ENCODE data around the gene GOSR2.
"Not testable (repeated sequence)": the region's sequence is repeated elsewhere in the genome, so short reads cannot be mapped to it uniquely, and the experiment has no call there.

The GOSR2 gene

DNA sequence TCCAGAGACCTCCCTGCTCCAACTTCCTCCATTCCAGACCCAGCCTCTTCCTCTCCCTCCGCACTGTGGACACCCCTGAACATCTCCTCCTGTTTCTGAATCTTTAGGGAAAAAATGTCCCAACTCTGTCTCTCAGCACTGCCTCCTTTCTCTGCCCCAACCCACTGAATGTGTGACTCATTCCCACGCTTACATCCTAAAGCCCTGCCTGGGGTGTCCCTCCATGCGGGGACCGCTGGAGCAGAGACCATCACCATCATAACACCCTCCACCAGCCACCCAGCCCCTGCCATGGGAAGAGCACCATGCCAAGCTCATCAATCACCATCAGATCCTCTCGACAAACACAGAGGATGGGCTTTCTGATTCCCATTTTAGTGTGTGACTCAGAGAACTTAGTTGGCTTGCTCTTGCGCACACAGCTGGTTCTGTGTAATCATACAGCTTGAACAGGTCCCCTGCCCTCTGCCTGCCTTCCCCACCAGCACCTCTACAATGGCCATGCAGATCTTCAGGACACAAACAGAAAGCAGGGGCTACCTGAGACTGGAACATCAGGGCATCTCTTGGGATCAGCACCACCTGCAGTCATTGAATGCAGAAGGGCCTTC is 45.4 kb downstream of the GOSR2 start:
- DNase-seq, result no peak

- no peak for DNase-seq
Measured at GRCh38 chr17:46968896-46969295, 45.9 kb downstream of the GOSR2 start.

- DNase-seq, result no peak
Measured at GRCh38 chr17:46971647-46972300, 48.8 kb downstream of the GOSR2 start.

GRCh38 chr17:46972346-46972745 is 49.4 kb downstream of the GOSR2 start:
- no peak for DNase-seq

DNA sequence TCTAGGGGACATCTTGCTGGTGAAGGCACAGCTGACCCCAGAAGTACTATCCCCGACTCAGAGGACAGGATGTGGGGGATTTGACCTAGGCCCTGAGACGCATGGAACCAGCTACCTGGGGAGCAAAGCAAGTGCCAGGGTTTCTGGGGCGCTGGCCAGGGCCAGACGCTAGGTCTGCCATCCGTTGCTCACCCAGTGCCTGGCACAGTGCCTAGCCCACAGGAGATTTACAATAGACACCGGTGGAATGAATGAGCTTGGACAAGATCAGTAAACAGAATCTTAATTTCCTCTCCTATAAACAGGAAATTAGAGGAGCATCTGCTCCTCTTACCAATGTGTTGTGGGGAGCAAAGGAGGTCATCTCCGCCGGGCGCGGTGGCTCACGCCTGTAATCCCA is 51.1 kb downstream of the GOSR2 start:
- no peak for DNase-seq

- DNase-seq, result no peak
Measured at GRCh38 chr17:46975287-46975686, 52.3 kb downstream of the GOSR2 start.

DNA sequence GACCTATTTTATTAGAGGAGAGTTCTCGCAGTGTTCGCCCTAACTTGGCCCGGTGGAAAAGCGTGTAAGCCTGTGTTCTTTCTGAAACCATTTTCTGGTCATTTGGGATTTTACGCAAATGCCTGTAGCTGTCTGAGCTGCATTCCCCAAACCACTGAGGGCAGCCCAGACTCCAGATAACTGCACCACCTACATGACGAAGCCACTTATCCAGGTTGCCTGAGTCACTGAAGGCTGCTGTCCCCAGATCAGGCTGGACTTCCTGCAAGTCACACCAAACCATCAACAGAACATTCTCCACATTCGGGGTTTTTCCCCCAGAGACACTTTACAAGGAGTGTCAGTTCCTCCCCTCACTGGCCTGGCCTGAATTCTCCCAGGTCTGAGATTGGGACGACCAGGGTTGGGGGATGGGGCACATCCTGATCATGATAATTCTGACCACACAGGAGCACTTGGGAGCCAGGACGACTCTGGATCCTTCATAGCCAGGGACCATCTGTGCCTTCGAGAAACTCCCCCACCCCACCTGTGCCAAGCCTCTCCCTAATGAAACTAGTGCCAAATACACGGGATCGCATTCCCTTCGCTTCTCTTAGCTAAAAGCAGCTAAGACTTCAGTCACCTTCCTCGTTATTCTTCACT is 53.8 kb downstream of the GOSR2 start:
- DNase-seq, result no peak

DNA sequence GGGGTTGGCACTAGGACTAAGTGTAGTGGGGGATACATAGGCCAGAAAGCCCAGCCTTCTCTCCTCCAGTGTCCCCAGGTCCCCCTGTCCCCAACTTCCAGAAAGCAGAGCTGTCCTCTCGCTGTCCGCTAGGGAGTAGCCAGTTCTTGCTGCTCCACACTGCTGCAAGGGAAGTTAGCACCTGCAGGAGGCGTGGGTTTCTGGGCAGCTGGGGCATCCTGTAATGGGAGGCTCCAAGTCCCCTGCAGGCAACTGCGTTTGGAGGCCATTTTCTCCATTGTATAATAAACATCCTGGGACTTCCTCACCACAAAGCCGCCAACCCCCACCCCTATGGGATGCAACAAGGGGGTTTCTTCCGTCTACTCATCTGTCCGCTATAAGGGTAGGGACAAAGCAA is 54.4 kb downstream of the GOSR2 start:
- DNase-seq, result no peak

DNA sequence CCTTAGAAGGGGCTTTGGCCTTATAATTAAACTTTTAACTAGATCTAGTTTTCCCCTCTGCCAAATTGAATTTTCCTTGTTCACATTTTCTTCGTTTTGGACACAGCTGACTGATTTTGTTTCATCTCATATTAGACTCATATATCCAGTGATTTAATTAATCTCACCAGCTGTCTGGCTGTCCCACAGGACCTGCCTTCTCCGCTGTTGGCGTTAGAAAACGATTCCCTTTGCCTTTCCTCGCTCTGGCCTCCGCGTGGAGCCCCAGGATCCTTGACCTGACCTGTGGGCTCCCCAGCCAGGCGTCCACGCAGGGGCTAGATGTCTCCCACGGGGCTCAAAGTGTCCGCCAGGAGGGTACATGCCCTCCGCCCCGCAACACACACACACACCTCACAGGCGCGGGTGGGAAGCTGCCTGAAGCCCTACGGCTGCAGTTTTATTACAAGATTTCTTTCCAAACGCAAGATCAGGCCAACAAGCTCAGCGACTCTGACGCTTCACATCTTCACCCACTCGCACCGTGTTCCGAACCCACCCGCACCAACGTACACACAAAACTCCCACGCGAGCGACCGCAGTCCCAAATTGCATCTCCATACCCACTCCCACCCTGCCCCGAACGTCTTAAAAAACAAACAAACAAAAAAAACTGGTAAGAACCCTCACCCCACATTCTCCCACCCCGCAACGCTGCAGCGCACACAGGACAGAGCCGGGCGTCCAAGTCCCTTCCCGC is 55.0 kb downstream of the GOSR2 start:
- DNase-seq, result no peak

DNA sequence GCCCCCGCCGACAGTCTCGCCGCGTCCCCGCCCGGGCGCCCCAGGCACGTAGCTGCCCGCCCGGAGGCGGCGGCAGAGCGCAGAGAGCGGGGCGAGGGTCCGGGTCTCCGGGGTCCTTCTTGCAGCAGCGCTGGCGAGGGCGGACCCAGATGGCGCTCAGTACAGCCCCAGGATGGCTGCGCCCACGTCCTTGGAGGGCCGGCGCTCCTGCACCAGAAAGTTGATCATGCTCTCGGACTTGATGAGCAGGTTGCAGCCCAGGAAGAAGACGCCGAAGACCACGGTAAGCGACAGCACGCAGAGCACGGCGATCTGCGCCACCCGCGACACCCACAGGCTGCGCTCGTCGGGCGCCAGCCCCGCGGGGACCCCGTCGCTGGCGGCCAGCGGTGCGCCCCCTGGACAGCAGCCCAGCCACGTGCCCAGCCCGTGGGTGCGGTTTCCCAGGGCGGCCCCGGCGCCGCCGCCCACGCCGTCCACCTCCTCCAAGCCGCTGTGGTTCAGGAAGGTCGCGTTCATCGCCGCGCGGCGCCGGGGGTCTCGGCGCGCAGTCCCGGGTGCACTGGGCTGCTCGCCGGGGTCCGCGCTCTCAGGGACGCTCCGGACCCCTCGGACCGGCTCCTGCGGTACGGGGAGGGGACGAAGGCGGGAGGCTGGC is 55.7 kb downstream of the GOSR2 start:
- DNase-seq, result no peak

DNA sequence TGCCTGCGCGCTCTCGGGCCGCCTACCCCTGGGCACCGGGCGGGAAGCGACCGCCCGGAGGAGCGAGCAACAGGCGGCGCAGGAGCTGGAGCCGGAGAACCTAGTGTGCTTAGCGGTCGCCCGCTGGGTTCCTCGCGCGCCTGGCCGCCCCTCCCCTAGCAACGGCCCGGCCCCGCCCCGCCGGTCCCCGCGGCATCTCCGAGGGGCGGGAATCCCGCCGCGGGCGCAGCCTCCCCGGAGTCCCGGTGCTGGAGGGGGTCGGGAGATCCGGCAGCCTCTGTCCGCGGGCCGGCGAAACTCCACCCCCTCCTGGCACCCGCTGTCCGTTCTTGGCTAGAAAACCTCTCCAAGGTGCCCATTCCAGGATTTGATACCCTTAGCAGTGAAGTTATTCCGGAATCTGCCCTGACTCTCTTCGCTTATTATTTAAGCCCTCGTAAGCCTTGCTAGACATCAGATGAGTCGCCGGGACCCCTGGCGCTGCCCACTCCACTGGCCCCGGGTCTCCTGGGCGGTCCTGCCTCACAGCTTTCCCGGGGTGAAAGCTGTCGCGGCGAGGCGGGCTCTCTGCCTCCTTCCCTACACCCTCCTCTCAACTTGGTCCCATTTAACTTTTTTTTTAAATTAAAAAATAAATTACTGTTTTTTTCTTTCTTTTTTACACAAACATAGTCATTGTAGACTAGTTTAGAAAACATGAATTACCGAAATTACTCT is 56.3 kb downstream of the GOSR2 start, which contains the start of gene RPRML:
TSS of gene RPRML (minus strand) at position 107 of the 717 bp plus-strand sequence. CDS start 246 bp downstream, outside the sequence.
- DNase-seq, result no peak

- DNase-seq, result no peak
Measured at GRCh38 chr17:46982577-46982976, 59.6 kb downstream of the GOSR2 start.

- DNase-seq, result no peak
Measured at GRCh38 chr17:46983782-46984181, 60.8 kb downstream of the GOSR2 start.

- no peak for DNase-seq
Measured at GRCh38 chr17:46984341-46984740, 61.4 kb downstream of the GOSR2 start.

DNA sequence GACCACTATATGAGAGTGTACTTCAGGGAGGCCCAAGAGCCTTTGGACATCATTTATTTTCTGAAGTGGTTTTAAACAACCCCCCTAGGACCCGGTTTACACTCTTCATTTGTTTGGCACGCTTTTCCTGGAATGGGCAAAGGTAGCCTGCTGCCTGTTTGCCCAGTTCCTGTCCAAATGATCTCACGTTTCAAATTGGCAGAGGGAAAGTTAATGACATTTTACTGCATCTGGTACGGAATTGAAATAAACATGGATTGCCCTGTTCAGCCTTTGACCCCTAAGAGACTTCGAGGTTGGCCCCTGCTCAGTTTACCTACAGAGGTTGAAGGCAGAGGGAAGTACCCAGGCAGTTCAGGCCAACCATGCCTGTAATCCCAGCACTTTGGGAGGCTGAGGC is 61.9 kb downstream of the GOSR2 start:
- no peak for DNase-seq

DNA sequence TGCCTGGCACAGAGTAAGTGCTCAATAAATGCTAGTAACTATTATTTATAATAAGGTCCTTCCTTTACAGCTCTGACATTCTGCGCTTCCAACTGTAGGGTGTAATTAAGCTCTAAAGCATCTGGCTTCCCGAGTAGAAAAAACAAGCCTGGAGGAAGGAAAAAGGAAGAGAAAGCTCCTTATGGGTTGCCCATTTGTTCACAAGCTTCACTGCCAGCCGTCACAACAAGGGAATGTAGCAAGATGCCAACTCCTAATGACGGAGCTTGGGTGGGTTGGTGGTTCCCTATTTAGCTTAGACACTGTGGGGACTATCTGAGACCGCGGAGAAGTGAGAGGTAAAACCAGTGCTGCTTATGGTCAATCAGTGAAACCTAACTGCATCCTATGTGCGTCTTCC is 63.4 kb downstream of the GOSR2 start:
- no peak for DNase-seq

DNA sequence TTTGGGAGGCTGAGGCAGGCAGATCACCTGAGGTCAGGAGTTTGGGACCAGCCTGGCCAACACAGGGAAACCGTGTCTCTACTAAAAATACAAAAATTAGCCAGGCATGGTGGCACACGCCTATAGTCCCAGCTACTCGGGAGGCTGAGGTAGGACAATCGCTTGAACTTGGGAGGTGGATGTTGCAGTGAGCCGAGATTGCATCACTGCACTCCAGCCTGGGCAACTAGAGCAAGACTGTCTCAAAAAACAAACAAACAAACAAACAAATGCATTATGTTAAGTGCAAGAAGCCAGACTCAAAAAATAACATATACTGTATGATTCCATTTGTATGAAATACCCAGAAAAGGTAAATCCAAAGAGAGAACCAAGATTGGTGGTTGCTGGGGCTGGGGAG is 65.0 kb downstream of the GOSR2 start:
- not testable (repeated sequence) for DNase-seq

- DNase-seq, result no peak
Measured at GRCh38 chr17:46989637-46990431, 66.9 kb downstream of the GOSR2 start.

DNA sequence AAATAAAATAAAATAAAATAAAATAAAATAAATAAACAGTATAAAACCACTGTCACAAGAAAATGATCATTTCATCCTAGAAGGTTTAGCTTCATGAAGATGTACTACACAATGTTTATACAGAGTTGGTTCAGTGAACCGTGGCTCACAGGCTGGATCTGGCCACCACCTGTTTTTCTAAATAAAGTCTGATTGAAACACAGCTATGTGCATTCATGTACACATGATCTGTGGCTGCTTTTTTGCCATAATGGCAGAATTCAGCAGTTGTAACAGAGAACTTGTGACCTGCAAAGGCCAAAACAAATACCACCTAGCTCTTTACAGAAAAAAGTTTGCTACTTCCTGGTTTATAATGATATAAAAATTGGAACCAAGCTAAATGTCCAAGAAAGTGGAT is 68.7 kb downstream of the GOSR2 start:
- DNase-seq, result no peak

Measured in NCI-H187 treated with DMSO at 0.1 percent for 48 hours (cell line).